NT2/D1 (cell line): ENCODE data around the gene KCNC4.

Source experiments
- SUZ12 ChIP-seq: IDR thresholded peaks from 2 replicates; pipeline ENCODE4 v1.6.1; 2011; ENCODE audit not compliant: insufficient read length, insufficient read depth; ENCODE audit errors: extremely low read depth
- YY1 ChIP-seq: IDR thresholded peaks from 2 replicates; pipeline ENCODE4 v1.6.1; 2011; ENCODE audit not compliant: insufficient read length, insufficient read depth
- ZNF274 ChIP-seq: IDR thresholded peaks from 2 replicates; pipeline ENCODE4 v1.6.1; 2011; ENCODE audit warnings: mild to moderate bottlenecking, low read depth, low read length

DNA sequence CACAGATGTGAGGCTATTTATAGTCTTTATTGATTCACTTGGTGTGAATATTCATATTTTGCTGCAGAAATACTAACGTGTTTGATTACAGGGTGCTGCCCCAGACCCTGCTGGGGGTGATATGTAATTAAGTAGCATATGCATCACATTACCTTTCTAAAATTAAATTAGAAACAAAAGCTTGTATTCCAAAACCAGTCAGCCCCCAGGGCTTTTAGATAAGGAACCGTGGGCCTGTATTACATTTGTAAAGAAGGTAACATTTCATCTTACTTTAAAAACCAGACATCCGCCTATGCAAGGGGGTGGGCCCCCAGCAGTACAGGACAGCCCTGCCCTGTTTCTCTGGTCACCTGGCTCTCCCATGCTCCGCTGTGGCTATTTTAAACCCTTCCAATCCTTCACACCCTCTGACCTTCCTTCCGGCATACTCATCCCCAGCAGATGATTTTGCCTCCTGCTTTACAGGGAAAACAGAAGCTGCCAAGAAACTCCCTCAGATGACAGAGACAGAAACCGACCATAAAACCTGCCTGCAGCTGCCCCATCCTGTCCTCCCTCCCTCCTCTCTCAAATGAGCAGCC, 22.0 kb upstream of the KCNC4 start:
- TF ChIP-seq YY1 (no peak), SUZ12 (no peak), ZNF274 (no peak)
